ENCODE data around the gene MDFIC2.
"Not testable (repeated sequence)": the region's sequence is repeated elsewhere in the genome, so short reads cannot be mapped to it uniquely, and the experiment has no call there.

Gene MDFIC2

DNA sequence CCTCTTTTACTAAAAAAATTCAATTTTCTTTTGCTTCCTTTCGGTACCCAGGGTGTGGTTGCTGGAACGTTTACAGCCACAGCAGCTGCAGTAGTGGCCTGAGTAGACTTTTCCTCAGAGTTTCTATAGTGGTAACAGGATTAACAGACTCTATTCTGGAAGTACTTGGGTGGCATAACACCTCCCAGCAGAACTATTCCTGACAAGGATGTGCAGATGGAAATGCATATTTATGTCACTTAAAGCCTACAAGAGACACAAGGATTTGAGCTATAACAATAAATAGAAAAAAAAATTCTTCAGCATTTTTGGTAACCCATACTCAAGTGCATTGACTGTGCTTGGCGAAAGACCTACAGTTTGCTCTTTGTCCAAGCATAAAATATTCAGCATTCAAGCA is 94.0 kb downstream of the MDFIC2 start:
- no peak overlapping the region for H3K4me3 ChIP-seq (ENCODE audit: low read depth, low read length)
- TF ChIP-seq, protein P1, sequence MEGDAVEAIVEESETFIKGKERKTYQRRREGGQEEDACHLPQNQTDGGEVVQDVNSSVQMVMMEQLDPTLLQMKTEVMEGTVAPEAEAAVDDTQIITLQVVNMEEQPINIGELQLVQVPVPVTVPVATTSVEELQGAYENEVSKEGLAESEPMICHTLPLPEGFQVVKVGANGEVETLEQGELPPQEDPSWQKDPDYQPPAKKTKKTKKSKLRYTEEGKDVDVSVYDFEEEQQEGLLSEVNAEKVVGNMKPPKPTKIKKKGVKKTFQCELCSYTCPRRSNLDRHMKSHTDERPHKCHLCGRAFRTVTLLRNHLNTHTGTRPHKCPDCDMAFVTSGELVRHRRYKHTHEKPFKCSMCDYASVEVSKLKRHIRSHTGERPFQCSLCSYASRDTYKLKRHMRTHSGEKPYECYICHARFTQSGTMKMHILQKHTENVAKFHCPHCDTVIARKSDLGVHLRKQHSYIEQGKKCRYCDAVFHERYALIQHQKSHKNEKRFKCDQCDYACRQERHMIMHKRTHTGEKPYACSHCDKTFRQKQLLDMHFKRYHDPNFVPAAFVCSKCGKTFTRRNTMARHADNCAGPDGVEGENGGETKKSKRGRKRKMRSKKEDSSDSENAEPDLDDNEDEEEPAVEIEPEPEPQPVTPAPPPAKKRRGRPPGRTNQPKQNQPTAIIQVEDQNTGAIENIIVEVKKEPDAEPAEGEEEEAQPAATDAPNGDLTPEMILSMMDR (IDR thresholded peaks at IDR 0.05): no peak
- no peak overlapping the region for H3K4me2 ChIP-seq (ENCODE audit: low read length)
- H3K9me3 ChIP-seq (ENCODE audit: control insufficient read depth, low read length): no peaks in the 10 kb centered on the region
- no peak overlapping the region for H3K9ac ChIP-seq
- no peak overlapping the region for H2AFZ ChIP-seq
- H3K27me3 ChIP-seq (ENCODE audit: control insufficient read depth, insufficient read depth, low read length): no peaks in the 10 kb centered on the region
- no peaks in the 10 kb centered on the region for H3K4me1 ChIP-seq
- H3K79me2 ChIP-seq: no peaks in the 10 kb centered on the region
- H3K27ac ChIP-seq: no peak overlapping the region
- no peaks in the 10 kb centered on the region for H3K36me3 ChIP-seq (ENCODE audit: control insufficient read depth, insufficient read depth, low read length)

DNA sequence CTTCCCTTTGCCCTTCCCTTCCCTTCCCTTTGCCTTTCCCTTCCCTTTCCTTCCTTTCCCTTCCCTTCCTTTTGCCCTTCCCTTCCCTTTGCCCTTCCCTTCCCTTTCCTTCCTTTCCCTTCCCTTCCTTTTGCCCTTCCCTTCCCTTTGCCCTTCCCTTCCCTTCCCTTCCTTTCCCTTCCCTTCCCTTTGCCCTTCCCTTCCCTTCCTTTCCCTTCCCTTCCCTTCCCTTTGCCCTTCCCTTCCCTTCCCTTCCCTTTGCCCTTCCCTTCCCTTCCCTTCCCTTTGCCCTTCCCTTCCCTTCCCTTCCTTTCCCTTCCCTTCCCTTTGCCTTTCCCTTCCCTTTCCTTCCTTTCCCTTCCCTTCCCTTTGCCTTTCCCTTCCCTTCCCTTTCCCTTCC is 101.2 kb downstream of the MDFIC2 start:
- H3K9me3 ChIP-seq (ENCODE audit: control insufficient read depth, low read length); H3K27me3 ChIP-seq (ENCODE audit: control insufficient read depth, insufficient read depth, low read length); H3K4me1 ChIP-seq; H3K4me3 ChIP-seq (ENCODE audit: low read depth, low read length); H2AFZ ChIP-seq; H3K27ac ChIP-seq; H3K36me3 ChIP-seq (ENCODE audit: control insufficient read depth, insufficient read depth, low read length); H3K79me2 ChIP-seq; H3K9ac ChIP-seq; H3K4me2 ChIP-seq (ENCODE audit: low read length): not testable (repeated sequence)

DNA sequence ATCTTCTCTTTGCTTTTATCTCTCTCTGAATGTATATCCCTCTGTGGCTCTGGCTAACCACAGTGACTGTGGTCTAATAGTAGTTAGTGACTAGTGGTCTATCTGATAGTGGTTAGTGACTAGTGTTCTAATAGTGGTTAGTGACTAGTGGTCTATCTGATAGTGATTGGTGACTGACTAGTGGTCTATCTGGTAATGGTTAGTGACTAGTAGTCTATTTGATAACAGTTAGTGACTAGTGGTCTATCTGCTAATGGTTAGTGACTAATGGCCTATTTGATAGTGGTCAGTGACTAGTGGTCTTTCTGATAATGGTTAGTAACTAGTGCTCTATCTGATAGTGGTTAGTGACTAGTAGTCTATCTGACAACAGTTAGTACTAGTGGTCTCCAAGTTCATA is 110.5 kb downstream of the MDFIC2 start:
- TF ChIP-seq, protein P1 (IDR thresholded peaks at IDR 0.05): no peak
- Histone ChIP-seq H3K4me1 (no peaks in the 10 kb centered on the region), H3K4me3 (ENCODE audit: low read depth, low read length) (no peak overlapping the region), H3K9ac (no peak overlapping the region), H3K27me3 (ENCODE audit: control insufficient read depth, insufficient read depth, low read length) (no peaks in the 10 kb centered on the region), H3K4me2 (ENCODE audit: low read length) (no peak overlapping the region), H3K79me2 (no peaks in the 10 kb centered on the region), H3K9me3 (ENCODE audit: control insufficient read depth, low read length) (no peaks in the 10 kb centered on the region), H2AFZ (no peak overlapping the region), H3K27ac (no peak overlapping the region), H3K36me3 (ENCODE audit: control insufficient read depth, insufficient read depth, low read length) (no peaks in the 10 kb centered on the region)

GRCh38 chr3:70189884-70190473 is 122.5 kb downstream of the MDFIC2 start:
- no peaks in the 10 kb centered on the region for H3K79me2 ChIP-seq
- H3K4me2 ChIP-seq (ENCODE audit: low read length): no peak overlapping the region
- no peak overlapping the region for H3K27ac ChIP-seq
- H3K4me1 ChIP-seq: no peaks in the 10 kb centered on the region
- no peaks in the 10 kb centered on the region for H3K36me3 ChIP-seq (ENCODE audit: control insufficient read depth, insufficient read depth, low read length)
- H3K4me3 ChIP-seq (ENCODE audit: low read depth, low read length): no peak overlapping the region
- H3K27me3 ChIP-seq (ENCODE audit: control insufficient read depth, insufficient read depth, low read length): no peaks in the 10 kb centered on the region
- H3K9ac ChIP-seq: no peak overlapping the region
- H2AFZ ChIP-seq: no peak overlapping the region
- TF ChIP-seq, protein P1 (IDR thresholded peaks at IDR 0.05): no peak
- no peaks in the 10 kb centered on the region for H3K9me3 ChIP-seq (ENCODE audit: control insufficient read depth, low read length)

DNA sequence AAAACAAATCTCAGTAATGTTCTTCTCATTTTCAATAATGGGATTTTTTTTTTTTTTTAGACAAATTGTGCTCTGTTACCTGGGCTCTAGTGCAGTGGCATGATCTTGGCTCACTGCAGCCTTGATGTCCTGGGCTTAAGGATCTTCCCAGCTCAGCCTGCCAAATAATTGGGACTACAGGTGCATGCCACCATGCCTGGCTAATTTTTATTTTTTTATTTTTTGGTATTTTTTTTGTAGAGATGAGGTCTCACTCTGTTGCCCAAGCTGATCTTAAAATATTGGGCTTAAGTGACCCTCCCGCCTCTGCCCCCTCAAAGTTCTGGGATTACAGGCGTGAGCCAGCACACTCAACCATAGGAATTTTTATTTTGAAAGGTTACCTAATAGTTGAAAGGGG is 126.2 kb downstream of the MDFIC2 start:
- no peaks in the 10 kb centered on the region for H3K27me3 ChIP-seq (ENCODE audit: control insufficient read depth, insufficient read depth, low read length)
- H3K79me2 ChIP-seq: no peaks in the 10 kb centered on the region
- H3K4me3 ChIP-seq (ENCODE audit: low read depth, low read length): no peak overlapping the region
- no peak overlapping the region for H3K9ac ChIP-seq
- H2AFZ ChIP-seq: no peak overlapping the region
- no peak overlapping the region for H3K27ac ChIP-seq
- no peak overlapping the region for H3K4me2 ChIP-seq (ENCODE audit: low read length)
- no peaks in the 10 kb centered on the region for H3K36me3 ChIP-seq (ENCODE audit: control insufficient read depth, insufficient read depth, low read length)
- no peaks in the 10 kb centered on the region for H3K4me1 ChIP-seq
- TF ChIP-seq, protein P1 (IDR thresholded peaks at IDR 0.05): no peak
- H3K9me3 ChIP-seq (ENCODE audit: control insufficient read depth, low read length): no peaks in the 10 kb centered on the region

Data from parathyroid adenoma (tissue), 2 donors.